Transverse colon (tissue), 4 donors: ENCODE results near the gene APH1A.

Experiments used
- POLR2A ChIP-seq: fragments of 450-650 bp; IDR thresholded peaks from one replicate; pipeline ENCODE4 v1.6.1; 2016; ENCODE audit warnings: antibody characterized with exemption, mild to moderate bottlenecking, moderate library complexity
- POLR2AphosphoS5 ChIP-seq, 3 donors: sonication (generic); formaldehyde crosslinking; IDR thresholded peaks; one replicate each; pipeline ENCODE4 v1.6.1; 2016; ENCODE audit warnings: antibody characterized with exemption in 3 of 3
- TF ChIP-seq, protein P1 (sequence below), 5 experiments: fragments of 200-600 bp in 3 of 5; fragments of 450-650 bp in 2 of 5; sonication (generic) in 3 of 5; IDR thresholded peaks; 1 replicate in 2 of 5; 2 replicates in 3 of 5; pipeline ENCODE4 v1.5.1; 2016 to 2017; ENCODE audit warnings: antibody characterized with exemption in 5 of 5, inconsistent platforms in 3 of 5, mild to moderate bottlenecking in 2 of 5, moderate library complexity in 1 of 5

DNA sequence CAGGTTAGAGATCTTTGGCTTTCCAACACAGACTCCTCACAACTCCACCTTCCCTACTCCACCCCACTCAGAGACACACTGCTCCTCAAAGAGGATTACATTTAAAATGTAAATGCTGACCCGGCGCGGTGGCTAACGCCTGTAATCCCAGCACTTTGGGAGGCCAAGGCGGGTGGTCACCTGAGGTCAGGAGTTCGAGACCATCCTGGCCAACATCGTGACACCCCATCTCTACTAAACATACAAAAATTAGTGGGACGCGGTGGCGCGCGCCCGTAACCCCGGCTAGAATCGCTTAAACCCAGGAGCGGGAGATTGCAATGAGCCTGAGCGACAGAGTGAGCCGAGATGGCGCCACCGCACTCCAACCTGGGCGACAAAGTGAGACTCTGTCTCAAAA lies 31.1 kb downstream of the APH1A start:
- TF ChIP-seq POLR2AphosphoS5 (IDR thresholded peaks at IDR 0.05) (no peak), POLR2A (no peak)
- TF ChIP-seq, protein P1, sequence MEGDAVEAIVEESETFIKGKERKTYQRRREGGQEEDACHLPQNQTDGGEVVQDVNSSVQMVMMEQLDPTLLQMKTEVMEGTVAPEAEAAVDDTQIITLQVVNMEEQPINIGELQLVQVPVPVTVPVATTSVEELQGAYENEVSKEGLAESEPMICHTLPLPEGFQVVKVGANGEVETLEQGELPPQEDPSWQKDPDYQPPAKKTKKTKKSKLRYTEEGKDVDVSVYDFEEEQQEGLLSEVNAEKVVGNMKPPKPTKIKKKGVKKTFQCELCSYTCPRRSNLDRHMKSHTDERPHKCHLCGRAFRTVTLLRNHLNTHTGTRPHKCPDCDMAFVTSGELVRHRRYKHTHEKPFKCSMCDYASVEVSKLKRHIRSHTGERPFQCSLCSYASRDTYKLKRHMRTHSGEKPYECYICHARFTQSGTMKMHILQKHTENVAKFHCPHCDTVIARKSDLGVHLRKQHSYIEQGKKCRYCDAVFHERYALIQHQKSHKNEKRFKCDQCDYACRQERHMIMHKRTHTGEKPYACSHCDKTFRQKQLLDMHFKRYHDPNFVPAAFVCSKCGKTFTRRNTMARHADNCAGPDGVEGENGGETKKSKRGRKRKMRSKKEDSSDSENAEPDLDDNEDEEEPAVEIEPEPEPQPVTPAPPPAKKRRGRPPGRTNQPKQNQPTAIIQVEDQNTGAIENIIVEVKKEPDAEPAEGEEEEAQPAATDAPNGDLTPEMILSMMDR (IDR thresholded peaks at IDR 0.05): no peak
